GM12892 (cell line): ENCODE measurements around the gene SRRM5.

Experiments used
- POLR2A ChIP-seq: IDR thresholded peaks from 2 replicates; pipeline ENCODE4 v1.6.1; 2011; ENCODE audit warnings: low read depth, low read length, control low read depth
- POLR2AphosphoS5 ChIP-seq: IDR thresholded peaks from 2 replicates; pipeline ENCODE4 v1.6.1; 2011; ENCODE audit warnings: low read depth, low read length, control low read depth
- TAF1 ChIP-seq: IDR thresholded peaks from 2 replicates; pipeline ENCODE4 v1.6.1; 2011; ENCODE audit warnings: low read depth, mild to moderate bottlenecking, control low read depth, low read length, borderline replicate concordance

DNA sequence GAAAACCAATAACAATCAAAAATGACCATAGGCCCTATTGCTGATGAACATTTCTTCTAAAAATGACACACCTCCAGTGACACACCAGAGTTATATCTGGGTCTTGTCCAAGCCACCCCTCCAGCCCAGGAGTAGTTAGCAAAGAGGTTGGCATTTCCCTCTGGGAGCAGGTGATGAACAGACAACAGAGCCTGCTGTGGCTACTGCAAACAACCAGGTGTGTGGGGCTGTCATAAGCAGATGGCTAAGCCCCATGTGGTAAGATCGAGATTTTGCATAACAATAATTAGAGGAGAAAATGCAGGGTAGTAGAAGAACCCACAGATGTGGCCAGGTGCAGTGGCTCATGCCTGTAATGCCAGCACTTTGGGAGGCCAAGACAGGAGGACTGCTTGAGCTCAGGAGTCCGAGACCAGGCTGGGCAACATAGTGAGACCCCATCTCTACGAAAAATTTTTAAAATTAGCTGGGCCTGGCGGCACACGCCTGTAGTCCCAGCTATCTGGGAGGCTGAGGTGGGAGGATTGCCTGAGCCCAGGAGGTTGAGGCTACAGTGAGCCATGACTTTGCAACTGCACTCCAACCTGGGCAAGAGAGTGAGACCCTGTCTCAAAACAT lies 41.6 kb upstream of the SRRM5 start:
- TF ChIP-seq POLR2A (no peak), POLR2AphosphoS5 (no peak), TAF1 (no peak)
